Large intestine (tissue), 3 donors: Measurements from ENCODE around the gene C1GALT1C1. TPM values are rescaled to one million over a fixed set of nuclear protein-coding genes. Genes with fewer than 3 reads are reported as not detected.

Experiments
- DNase-seq, 2 donors: peaks; one replicate each; pipeline versions ENCODE4 v3.0.0 to v3.0.0-alpha.2; 2013
- H3K27ac ChIP-seq: one replicate; pipeline ENCODE4 v1.5.1; 2013; ENCODE audit warnings: low read length
- H3K27me3 ChIP-seq: 2 replicates; pipeline ENCODE4 v1.6.1; 2013; ENCODE audit warnings: low read length; ENCODE audit not compliant: control insufficient read depth, insufficient read depth
- H3K36me3 ChIP-seq: 2 replicates; pipeline ENCODE4 v1.6.1; 2013; ENCODE audit warnings: low read length; ENCODE audit not compliant: control insufficient read depth, insufficient read depth
- H3K4me1 ChIP-seq: one replicate; pipeline ENCODE4 v1.6.1; 2013; ENCODE audit warnings: low read length; ENCODE audit not compliant: control insufficient read depth, insufficient read depth
- H3K4me3 ChIP-seq: one replicate; pipeline ENCODE4 v1.5.1; 2013; ENCODE audit warnings: low read length
- H3K9me3 ChIP-seq: one replicate; pipeline ENCODE4 v1.6.1; 2013; ENCODE audit warnings: mild to moderate bottlenecking, low read depth, low read length, moderate library complexity; ENCODE audit not compliant: control insufficient read depth
- WGBS: methylation state at CpG from one replicate; pipeline ENCODE4 v1.1.5; 2013; ENCODE audit warnings: low lambda C conversion rate; ENCODE audit not compliant: insufficient coverage; 5-methylcytosine and 5-hydroxymethylcytosine counted together
- polyA plus RNA-seq: library from polyadenylated mRNA; unstranded; fragments of 120-200 nt; gene quantifications from one replicate; pipeline ENCODE4 v1.2.1, GENCODE V29; 2013

The C1GALT1C1 gene
- polyA plus RNA-seq, 1 donor, result 25.5 TPM

DNA sequence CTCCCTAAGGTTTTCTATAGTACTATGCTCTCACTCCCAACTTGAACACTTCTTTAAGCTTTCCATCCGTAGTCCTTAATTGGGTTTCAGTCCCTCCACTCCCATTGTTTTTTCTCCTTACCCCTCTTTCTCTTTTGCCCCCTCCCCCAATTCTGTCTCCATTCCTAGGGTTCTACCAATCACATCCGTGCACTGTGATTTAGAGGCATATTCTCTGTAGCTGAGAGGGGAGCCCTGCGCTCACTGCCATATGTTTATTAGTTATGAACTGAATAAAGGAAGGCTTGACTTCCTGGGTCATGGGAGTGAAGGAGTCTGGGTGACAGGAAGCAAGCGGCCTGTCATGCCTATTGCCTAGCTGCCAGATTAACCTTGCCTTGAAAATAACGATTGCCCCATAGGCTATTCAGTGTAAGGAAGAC is 25.5 kb downstream of the C1GALT1C1 start:
- no peaks in the 10 kb centered on the region for H3K27me3 ChIP-seq
- peaks cover 2% of the 10 kb centered on the region for H3K36me3 ChIP-seq
- DNase-seq, result peak; percentile 9 to 51
- peak overlapping the region; percentile 74 for H3K4me3 ChIP-seq
- H3K27ac ChIP-seq, result peak overlapping the region; percentile 98
- H3K9me3 ChIP-seq, result no peaks in the 10 kb centered on the region
- H3K4me1 ChIP-seq, result no peaks in the 10 kb centered on the region
- WGBS, result no CpG with 5 or more reads among the region's 5 CpGs

DNA sequence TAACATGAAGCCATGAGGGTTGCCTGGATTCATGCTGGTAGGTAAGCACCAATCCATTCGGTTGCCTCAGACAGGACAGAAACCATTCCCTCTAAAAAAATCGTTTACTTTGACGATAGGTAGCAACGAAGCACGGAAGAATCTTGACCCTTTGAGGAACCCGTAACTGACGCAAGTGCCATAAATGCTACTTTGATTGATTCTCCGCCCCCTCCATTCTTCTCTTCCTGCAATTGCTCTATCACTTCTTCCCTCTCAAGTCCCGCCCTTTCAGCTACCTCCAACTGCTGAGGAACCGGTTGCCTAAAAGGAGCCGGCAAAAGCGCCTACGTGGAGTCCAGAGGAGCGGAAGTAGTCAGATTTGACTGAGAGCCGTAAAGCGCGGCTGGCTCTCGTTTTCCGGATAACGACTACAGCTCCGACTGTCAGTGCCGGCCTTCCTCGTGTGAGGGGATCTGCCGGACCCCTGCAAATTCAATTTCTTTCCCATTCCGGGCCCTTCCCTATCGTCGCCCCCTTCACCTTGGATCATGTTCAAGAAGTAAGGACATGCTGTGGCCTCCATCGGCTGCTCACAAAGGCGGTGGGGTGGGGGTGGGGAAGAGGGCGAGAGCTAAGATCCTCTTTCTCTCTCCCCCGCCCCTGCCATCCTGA is 26.0 kb downstream of the C1GALT1C1 start, which contains the start of gene MCTS1:
Gene MCTS1 (plus strand): TSS at position 395 of the 654 bp plus-strand sequence. CDS start 136 bp downstream, at position 531.
- peak within 1 kb of the TSS; percentile 74 for H3K4me3 ChIP-seq
- peak within 1 kb of the TSS; percentile 98 for H3K27ac ChIP-seq
- peak; percentile 91 to 95 for DNase-seq
- no peaks in the 10 kb centered on the region for H3K4me1 ChIP-seq
- peaks cover 2% of the 10 kb centered on the region for H3K36me3 ChIP-seq
- no CpG with 5 or more reads among the region's 31 CpGs for WGBS
- H3K9me3 ChIP-seq, result no peaks in the 10 kb centered on the region
- H3K27me3 ChIP-seq, result no peaks in the 10 kb centered on the region

DNA sequence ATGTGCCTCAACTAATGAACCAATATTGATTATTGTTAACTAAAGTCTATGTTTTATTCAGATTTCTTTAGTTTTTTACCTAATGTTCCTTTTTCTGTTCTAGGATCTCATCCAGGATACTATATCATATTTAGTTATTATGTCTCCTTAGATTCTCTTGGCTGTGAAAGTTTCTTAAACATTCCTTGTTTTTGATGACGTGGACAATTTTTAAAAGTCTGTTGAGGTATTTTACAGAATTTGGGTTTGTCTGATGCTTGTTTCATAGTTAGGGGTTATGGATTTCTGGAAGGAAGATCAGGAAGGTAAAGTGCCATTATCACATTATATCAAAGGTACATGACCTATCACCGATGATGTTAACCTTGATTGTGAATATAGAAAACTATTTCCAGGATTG is 44.2 kb downstream of the C1GALT1C1 start:
- Histone ChIP-seq H3K4me3 (no peak overlapping the region), H3K27ac (no peak overlapping the region), H3K4me1 (no peaks in the 10 kb centered on the region), H3K27me3 (no peaks in the 10 kb centered on the region), H3K36me3 (no peaks in the 10 kb centered on the region), H3K9me3 (no peaks in the 10 kb centered on the region)
- 100% methylated on average over 1 of the region's 2 CpGs for WGBS
- DNase-seq, result no peak

Other genes with a start within 250 kb of the C1GALT1C1 start
- 118 TPM for gene LAMP2, start 160.8 kb downstream of the C1GALT1C1 start, polyA plus RNA-seq
- gene CUL4B, start 69.1 kb downstream of the C1GALT1C1 start, polyA plus RNA-seq, result 37.9 TPM
- gene MCTS1, start 26.0 kb downstream of the C1GALT1C1 start, polyA plus RNA-seq, result 51.2 TPM
- gene CT47B1, start 245.8 kb upstream of the C1GALT1C1 start, polyA plus RNA-seq, result not detected